CD4-positive, CD25-positive, alpha-beta regulatory T cell (primary cell): ENCODE measurements around the gene TFRC. TPM values are rescaled to one million over a fixed set of nuclear protein-coding genes. Genes with fewer than 3 reads are reported as not detected.
"Not testable (repeated sequence)": the region's sequence is repeated elsewhere in the genome, so short reads cannot be mapped to it uniquely, and the experiment has no call there.

Source experiments
- ATAC-seq, 2 donors: fragments of 150-1000 bp; cut with Tn5 transposase; one replicate each; pipeline ENCODE4 v1.10.0; 2021; ENCODE audit warnings: low read depth in 2 of 2, moderate number of reproducible peaks in 2 of 2, moderate library complexity in 1 of 2
- DNase-seq, 3 donors: peaks; one replicate each; pipeline versions ENCODE4 v3.0.0 to v3.0.0-alpha.2; 2012 to 2022; ENCODE audit warnings: mixed read lengths in 1 of 3
- H3K27ac ChIP-seq: one replicate; pipeline ENCODE4 v1.7.0; 2013; ENCODE audit warnings: mild to moderate bottlenecking, low read length; ENCODE audit not compliant: insufficient read depth, poor library complexity, severe bottlenecking
- H3K27me3 ChIP-seq: one replicate; pipeline ENCODE4 v1.7.0; 2013; ENCODE audit warnings: low read length; ENCODE audit not compliant: control insufficient read depth, insufficient read depth
- H3K36me3 ChIP-seq: one replicate; pipeline ENCODE4 v1.7.0; 2013; ENCODE audit warnings: mild to moderate bottlenecking, low read length, moderate library complexity; ENCODE audit not compliant: control insufficient read depth, insufficient read depth
- H3K4me1 ChIP-seq: 2 replicates; pipeline ENCODE4 v1.7.0; 2013; ENCODE audit warnings: mild to moderate bottlenecking, low read length; ENCODE audit not compliant: insufficient read depth, control insufficient read depth, poor library complexity, severe bottlenecking
- H3K4me3 ChIP-seq: one replicate; pipeline ENCODE4 v1.7.0; 2013; ENCODE audit warnings: low read depth, mild to moderate bottlenecking, low read length, moderate library complexity
- H3K9me3 ChIP-seq, 2 experiments: 1 replicate in 1 of 2; 2 replicates in 1 of 2; pipeline ENCODE4 v1.7.0; 2013; ENCODE audit warnings: low read length in 2 of 2, mild to moderate bottlenecking in 1 of 2, moderate library complexity in 1 of 2; ENCODE audit not compliant: control insufficient read depth in 2 of 2
- H3K27ac Mint-ChIP-seq, 3 donors: one replicate each; pipeline ENCODE4 v1.8.0; 2020 to 2022; ENCODE audit warnings: mild to moderate bottlenecking in 3 of 3, mixed read lengths in 3 of 3, moderate library complexity in 2 of 3
- H3K27me3 Mint-ChIP-seq: one replicate; pipeline ENCODE4 v1.8.0; 2022; ENCODE audit warnings: mild to moderate bottlenecking, mixed read lengths
- H3K36me3 Mint-ChIP-seq: one replicate; pipeline ENCODE4 v1.8.0; 2020; ENCODE audit warnings: mixed read lengths
- H3K4me1 Mint-ChIP-seq, 4 donors: one replicate each; pipeline ENCODE4 v1.8.0; 2020 to 2022; ENCODE audit warnings: mixed read lengths in 4 of 4, mild to moderate bottlenecking in 1 of 4
- H3K4me3 Mint-ChIP-seq, 4 donors: one replicate each; pipeline ENCODE4 v1.8.0; 2020 to 2022; ENCODE audit warnings: mild to moderate bottlenecking in 4 of 4, mixed read lengths in 4 of 4, moderate library complexity in 3 of 4
- H3K9me3 Mint-ChIP-seq, 7 donors: one replicate each; pipeline ENCODE4 v1.8.0; 2020 to 2022; ENCODE audit warnings: mixed read lengths in 7 of 7, mild to moderate bottlenecking in 3 of 7, moderate library complexity in 2 of 7
- polyA plus RNA-seq, 4 donors: library from polyadenylated mRNA; unstranded; fragments of 300-500 nt; fragmentation: Illumina TruSeq; gene quantifications; one replicate each; pipeline ENCODE4 v1.2.3, GENCODE V29; 2021
- total RNA-seq: library from RNA; stranded (reverse); gene quantifications from one replicate; pipeline ENCODE4 v1.2.3, GENCODE V29; 2022

The TFRC gene
- total and polyA plus RNA-seq, 5 donors from 2014 or later: 21.5 to 356 (median 29.5) TPM

GRCh38 chr3:196001240-196001639 is 80.7 kb downstream of the TFRC start:
- H3K27ac Mint-ChIP-seq, H3K4me3 Mint-ChIP-seq, H3K36me3 ChIP-seq, H3K36me3 Mint-ChIP-seq, H3K9me3 ChIP-seq, H3K27me3 ChIP-seq, H3K9me3 Mint-ChIP-seq, H3K4me1 ChIP-seq, ATAC-seq, H3K4me3 ChIP-seq, H3K27ac ChIP-seq, H3K4me1 Mint-ChIP-seq, DNase-seq: not testable (repeated sequence)
- peaks cover 19% of the 10 kb centered on the region for H3K27me3 Mint-ChIP-seq

GRCh38 chr3:196000360-196000950 is 81.4 kb downstream of the TFRC start:
- not testable (repeated sequence) for H3K9me3 Mint-ChIP-seq, ATAC-seq, H3K36me3 ChIP-seq, H3K9me3 ChIP-seq, H3K4me3 ChIP-seq, H3K4me1 ChIP-seq, DNase-seq, H3K36me3 Mint-ChIP-seq, H3K27me3 ChIP-seq, H3K27ac ChIP-seq, H3K4me3 Mint-ChIP-seq, H3K4me1 Mint-ChIP-seq, H3K27ac Mint-ChIP-seq
- H3K27me3 Mint-ChIP-seq: peaks cover 19% of the 10 kb centered on the region

GRCh38 chr3:195999896-196000295 is 82.0 kb downstream of the TFRC start:
- Mint-ChIP-seq H3K36me3 (no peaks in the 10 kb centered on the region), H3K9me3 (no peaks in the 10 kb centered on the region), H3K4me1 (no peaks in the 10 kb centered on the region), H3K27me3 (peaks cover 19% of the 10 kb centered on the region), H3K4me3 (no peak overlapping the region), H3K27ac (no peak overlapping the region)
- ATAC-seq: no peak
- Histone ChIP-seq H3K4me3 (no peak overlapping the region), H3K27me3 (no peaks in the 10 kb centered on the region), H3K4me1 (no peaks in the 10 kb centered on the region), H3K36me3 (no peaks in the 10 kb centered on the region), H3K9me3 (no peaks in the 10 kb centered on the region), H3K27ac (no peak overlapping the region)
- DNase-seq: no peak

Other genes with a start within 250 kb of the TFRC start
- 139 TPM for gene TNK2, start 173.5 kb downstream of the TFRC start, total RNA-seq
- gene TNK2, start 173.5 kb downstream of the TFRC start, polyA plus RNA-seq: 1 to 10 TPM in 3 of 4 donors, under 1 TPM in 1; 0.93 to 2.5 (median 1.7) TPM
- gene ZDHHC19, start 129.3 kb upstream of the TFRC start, total RNA-seq: not detected
- gene ZDHHC19, start 129.3 kb upstream of the TFRC start, polyA plus RNA-seq: not detected
- gene SLC51A, start 134.4 kb upstream of the TFRC start, total RNA-seq: not detected
- 1 to 10 TPM in 1 of 4 donors, under 1 TPM in 3; 0.38 to 2.2 (median 0.63) TPM for gene SLC51A, start 134.4 kb upstream of the TFRC start, polyA plus RNA-seq
- 87.4 TPM for gene PCYT1A, start 205.6 kb upstream of the TFRC start, total RNA-seq
- 10 to 100 TPM; 21.4 to 25.2 (median 22.9) TPM for gene PCYT1A, start 205.6 kb upstream of the TFRC start, polyA plus RNA-seq
- gene DYNLT2B, start 236.2 kb upstream of the TFRC start, total RNA-seq: 9.1 TPM
- gene DYNLT2B, start 236.2 kb upstream of the TFRC start, polyA plus RNA-seq: 10 to 100 TPM; 13.8 to 20.7 (median 16.9) TPM